Natural killer cell (primary cell): ENCODE data around the gene CD248. TPM values are rescaled to one million over a fixed set of nuclear protein-coding genes. Genes with fewer than 3 reads are reported as not detected.

Experiments
- ATAC-seq, 3 donors: fragments of 150-1000 bp in 2 of 3; fragments of 200-7000 bp in 1 of 3; cut with Tn5 transposase; 1 replicate in 1 of 3; 2 replicates in 2 of 3; pipeline ENCODE4 v1.10.0; 2021; ENCODE audit warnings: mild to moderate bottlenecking in 2 of 3, moderate library complexity in 2 of 3
- DNase-seq, 2 donors: peaks; one replicate each; pipeline versions ENCODE4 v3.0.0 to v3.0.0-alpha.2; 2013 to 2021; ENCODE audit warnings: mixed read lengths in 1 of 2
- H3K27ac ChIP-seq: one replicate; pipeline ENCODE4 v1.5.1; 2013; ENCODE audit warnings: mild to moderate bottlenecking, low read length
- H3K27me3 ChIP-seq: one replicate; pipeline ENCODE4 v1.6.1; 2013; ENCODE audit warnings: low read length; ENCODE audit not compliant: control insufficient read depth, insufficient read depth
- H3K36me3 ChIP-seq: one replicate; pipeline ENCODE4 v1.6.1; 2013; ENCODE audit warnings: low read length; ENCODE audit not compliant: control insufficient read depth, insufficient read depth
- H3K4me1 ChIP-seq: one replicate; pipeline ENCODE4 v1.6.1; 2013; ENCODE audit warnings: low read length; ENCODE audit not compliant: control insufficient read depth, insufficient read depth
- H3K4me3 ChIP-seq: one replicate; pipeline ENCODE4 v1.5.1; 2013; ENCODE audit warnings: low read length
- H3K9me3 ChIP-seq: one replicate; pipeline ENCODE4 v1.6.1; 2013; ENCODE audit warnings: low read length; ENCODE audit not compliant: control insufficient read depth, insufficient read depth
- H3K27ac Mint-ChIP-seq, 2 donors: one replicate each; pipeline ENCODE4 v1.8.0; 2022; ENCODE audit warnings: mild to moderate bottlenecking in 2 of 2, mixed read lengths in 2 of 2, moderate library complexity in 1 of 2
- H3K27me3 Mint-ChIP-seq, 2 donors: one replicate each; pipeline ENCODE4 v1.8.0; 2022; ENCODE audit warnings: low read depth in 2 of 2, mixed read lengths in 2 of 2
- H3K36me3 Mint-ChIP-seq: one replicate; pipeline ENCODE4 v1.8.0; 2022; ENCODE audit warnings: mixed read lengths
- H3K4me1 Mint-ChIP-seq, 2 donors: one replicate each; pipeline ENCODE4 v1.8.0; 2022; ENCODE audit warnings: mixed read lengths in 2 of 2
- H3K4me3 Mint-ChIP-seq: one replicate; pipeline ENCODE4 v1.8.0; 2022; ENCODE audit warnings: mild to moderate bottlenecking, moderate library complexity, mixed read lengths
- H3K9me3 Mint-ChIP-seq, 2 donors: one replicate each; pipeline ENCODE4 v1.8.0; 2022; ENCODE audit warnings: mixed read lengths in 2 of 2
- CTCF ChIP-seq: fragments of 200-600 bp; IDR thresholded peaks from one replicate; pipeline ENCODE4 v1.8.0; 2022; ENCODE audit warnings: antibody characterized with exemption
- WGBS: methylation state at CpG from one replicate; pipeline ENCODE4 v1.1.7; 2013; ENCODE audit warnings: missing lambda C conversion rate; ENCODE audit not compliant: insufficient coverage; 5-methylcytosine and 5-hydroxymethylcytosine counted together
- intact Hi-C: fragments of 100-400 bp; cut with micrococcal nuclease; formaldehyde crosslinking; loops from one replicate; pipeline ENCODE4 v1.14.2; 2022
- total RNA-seq, 4 donors: library from RNA; stranded (reverse); fragments of 120-200 nt in 1 of 4; gene quantifications; one replicate each; pipeline versions ENCODE4 v1.2.3 to v1.2.4, GENCODE V29; 2013 to 2022

The CD248 gene
- total RNA-seq, 3 donors from 2014 or later (not counting 1 experiment from before 2014, with no cell fraction given), result 0.23 to 0.40 (median 0.32) TPM

- no peaks in the 10 kb centered on the region for H3K27me3 ChIP-seq
- H3K9me3 ChIP-seq, result no peaks in the 10 kb centered on the region
- H3K36me3 ChIP-seq, result no peaks in the 10 kb centered on the region
- no peak overlapping the region for H3K4me3 ChIP-seq
- Mint-ChIP-seq H3K4me3 (peak overlapping the region; percentile 61), H3K27me3 (peaks cover 18 to 23% of the 10 kb centered on the region in 2 donors), H3K9me3 (no peaks in the 10 kb centered on the region), H3K36me3 (no peaks in the 10 kb centered on the region), H3K4me1 (peaks cover 18 to 41% of the 10 kb centered on the region in 2 donors), H3K27ac (peak overlapping the region; percentile 64 to 73)
- TF ChIP-seq CTCF, result no peak
- intact Hi-C loops, result no loop called here
- H3K4me1 ChIP-seq, result peaks cover 44% of the 10 kb centered on the region
- 100% methylated on average over 1 of the region's 1 CpG for WGBS
- no peak for ATAC-seq
- no peak overlapping the region for H3K27ac ChIP-seq
- DNase-seq, result no peak
Observed at GRCh38 chr11:66314186-66314501, 2.7 kb downstream of the CD248 start.

- peaks cover 38% of the 10 kb centered on the region for H3K4me1 ChIP-seq
- no peak for TF ChIP-seq CTCF
- H3K36me3 Mint-ChIP-seq, result no peaks in the 10 kb centered on the region
- H3K27me3 Mint-ChIP-seq, result peaks cover 12 to 19% of the 10 kb centered on the region in 2 donors
- H3K27ac Mint-ChIP-seq, result peak overlapping the region; percentile 94 to 97
- H3K27ac ChIP-seq, result peak overlapping the region; percentile 69
- H3K27me3 ChIP-seq, result no peaks in the 10 kb centered on the region
- peaks cover 12 to 35% of the 10 kb centered on the region in 2 donors for H3K4me1 Mint-ChIP-seq
- peak in 1 of 2 donors; percentile 30 for DNase-seq
- intact Hi-C loops, result no loop called here
- WGBS, result 69% methylated on average over 36 of the region's 38 CpGs
- no peaks in the 10 kb centered on the region for H3K9me3 ChIP-seq
- H3K4me3 ChIP-seq, result peak overlapping the region; percentile 34
- H3K4me3 Mint-ChIP-seq, result peak overlapping the region; percentile 98
- H3K36me3 ChIP-seq, result no peaks in the 10 kb centered on the region
- no peak for ATAC-seq
- H3K9me3 Mint-ChIP-seq, result no peaks in the 10 kb centered on the region
Observed at GRCh38 chr11:66313321-66314185, 3.3 kb downstream of the CD248 start.

GRCh38 chr11:66312549-66313320, 4.1 kb downstream of the CD248 start:
- Histone ChIP-seq H3K4me1 (peaks cover 30% of the 10 kb centered on the region), H3K27me3 (no peaks in the 10 kb centered on the region), H3K4me3 (peak overlapping the region; percentile 51), H3K36me3 (no peaks in the 10 kb centered on the region), H3K27ac (peak overlapping the region; percentile 85), H3K9me3 (no peaks in the 10 kb centered on the region)
- Mint-ChIP-seq H3K36me3 (no peaks in the 10 kb centered on the region), H3K4me1 (peaks cover 11 to 28% of the 10 kb centered on the region in 2 donors), H3K4me3 (peak overlapping the region; percentile 98), H3K27ac (peak overlapping the region; percentile 94 to 97), H3K27me3 (peaks cover 11 to 19% of the 10 kb centered on the region in 2 donors), H3K9me3 (no peaks in the 10 kb centered on the region)
- DNase-seq, result peak; percentile 94 to 99
- intact Hi-C loops, result loop anchor here (1.0 kb wide), 3 partner anchors 16 to 77 kb away; partner anchors contain the start of gene BRMS1
- TF ChIP-seq CTCF, result no peak
- ATAC-seq, result peak; percentile 66 to 80 (median 67)
- WGBS, result 5% methylated on average over 52 of the region's 52 CpGs
